HCT116 (cell line): Measurements from ENCODE around the gene TNFRSF21. TPM values are rescaled to one million over a fixed set of nuclear protein-coding genes. Genes with fewer than 3 reads are reported as not detected.

ENCODE experiments used
- ATAC-seq: fragments of 200-7000 bp; cut with Tn5 transposase; 2 replicates; pipeline ENCODE4 v1.9.1; 2020; ENCODE audit warnings: mild to moderate bottlenecking, moderate library complexity
- BruUV-seq: library from RNA; stranded (reverse); fragments of 400-500 nt; replicated peaks from 2 replicates; lab custom pipeline; 2021; lab: Mats Ljungman, UMichigan
- CTCF ChIA-PET: fragments of 300-600 bp; sonication (Branson Sonifier 250); formaldehyde crosslinking; loops from one replicate; lab custom pipeline; 2021; ENCODE audit warnings: antibody characterized with exemption; lab: Charles Lee
- POLR2A ChIA-PET: fragments of 300-600, 350-600 bp; sonication (Branson Sonifier 250); formaldehyde crosslinking; loops from one replicate; lab custom pipeline; 2021; ENCODE audit warnings: antibody characterized with exemption; lab: Charles Lee
- RAD21 ChIA-PET, 2 experiments: fragments of 300-600 bp; sonication (Branson Sonifier 250); formaldehyde crosslinking; loops; one replicate each; lab custom pipeline; 2023; ENCODE audit warnings: low total read pairs in 2 of 2; ENCODE audit not compliant: uncharacterized antibody in 2 of 2, unreplicated experiment in 2 of 2, low non-redundant PET in 1 of 2; lab: Charles Lee
- DNase-seq: peaks from one replicate; pipeline ENCODE4 v3.0.0-alpha.2; 2010; ENCODE audit warnings: low read depth, low spot score
- H2AFZ ChIP-seq: fragments of 200-600 bp; shearing (Covaris generic), sonication (generic); 2 replicates; pipeline ENCODE4 v1.6.1; 2017; ENCODE audit warnings: low read depth, mixed run types, mixed read lengths, antibody characterized with exemption, low read length; ENCODE audit not compliant: poor library complexity, severe bottlenecking
- H3K27ac ChIP-seq: 2 replicates; pipeline ENCODE4 v1.5.1; 2012; ENCODE audit warnings: low read depth, low read length
- H3K27me3 ChIP-seq: fragments of 200-600 bp; sonication (generic); 2 replicates; pipeline ENCODE4 v1.6.1; 2016; ENCODE audit warnings: mixed run types, low read length, mixed read lengths; ENCODE audit not compliant: insufficient read depth
- H3K36me3 ChIP-seq, 2 experiments: fragments of 200-500 bp in 1 of 2; fragments of 200-600 bp in 1 of 2; sonication (Bioruptor generic) in 1 of 2; sonication (generic) in 1 of 2; 2 replicates each; pipeline versions ENCODE4 v1.5.1 to v1.6.1; 2014 to 2016; ENCODE audit warnings: low read length in 2 of 2, inconsistent platforms in 1 of 2, mixed read lengths in 1 of 2, mixed run types in 1 of 2; ENCODE audit not compliant: insufficient read depth in 2 of 2, control insufficient read depth in 1 of 2
- H3K4me1 ChIP-seq, 2 experiments: fragments of 200-600 bp in 1 of 2; sonication (generic) in 1 of 2; 2 replicates each; pipeline versions ENCODE4 v1.5.1 to v1.6.1; 2012 to 2017; ENCODE audit warnings: low read length in 2 of 2, inconsistent platforms in 1 of 2, mild to moderate bottlenecking in 1 of 2, mixed read lengths in 1 of 2, mixed run types in 1 of 2, moderate library complexity in 1 of 2; ENCODE audit not compliant: insufficient read depth in 2 of 2, control insufficient read depth in 1 of 2
- H3K4me2 ChIP-seq: fragments of 200-600 bp; sonication (generic); 2 replicates; pipeline ENCODE4 v1.6.1; 2017; ENCODE audit warnings: mixed run types, low read length, mixed read lengths
- H3K4me3 ChIP-seq, 2 experiments: fragments of 200-600 bp in 1 of 2; sonication (generic) in 1 of 2; replicated peaks in 1 of 2; 2 replicates each; pipeline ENCODE4 v1.5.1; 2011 to 2016; ENCODE audit warnings: low read length in 2 of 2, control low read depth in 1 of 2, low read depth in 1 of 2, mild to moderate bottlenecking in 1 of 2, mixed read lengths in 1 of 2, mixed run types in 1 of 2
- H3K79me2 ChIP-seq: fragments of 200-600 bp; sonication (generic); 2 replicates; pipeline ENCODE4 v1.6.1; 2017; ENCODE audit warnings: mild to moderate bottlenecking, mixed run types, low read length, moderate library complexity, mixed read lengths; ENCODE audit not compliant: insufficient read depth
- H3K9ac ChIP-seq: fragments of 200-600 bp; sonication (generic); 2 replicates; pipeline ENCODE4 v1.6.1; 2016; ENCODE audit warnings: low read length, mixed read lengths
- H3K9me2 ChIP-seq: fragments of 200-600 bp; sonication (generic), shearing (Covaris generic); 2 replicates; pipeline ENCODE4 v1.6.1; 2017; ENCODE audit warnings: mixed run types, mild to moderate bottlenecking, moderate library complexity; ENCODE audit not compliant: insufficient read depth
- H3K9me3 ChIP-seq, 2 experiments: fragments of 200-500 bp in 1 of 2; fragments of 200-600 bp in 1 of 2; sonication (Bioruptor generic) in 1 of 2; sonication (generic) in 1 of 2; 2 replicates each; pipeline ENCODE4 v1.6.1; 2014 to 2017; ENCODE audit warnings: low read length in 2 of 2, mixed read lengths in 2 of 2, inconsistent platforms in 1 of 2, low read depth in 1 of 2, mild to moderate bottlenecking in 1 of 2, mixed run types in 1 of 2, moderate library complexity in 1 of 2; ENCODE audit not compliant: control insufficient read depth in 1 of 2, insufficient read depth in 1 of 2
- H4K20me1 ChIP-seq: fragments of 200-600 bp; sonication (generic), shearing (Covaris generic); 2 replicates; pipeline ENCODE4 v1.6.1; 2017; ENCODE audit warnings: mixed run types, mild to moderate bottlenecking, moderate library complexity; ENCODE audit not compliant: insufficient read depth
- CBX3 ChIP-seq: IDR thresholded peaks from 2 replicates; pipeline ENCODE4 v1.6.1; 2012; ENCODE audit warnings: low read depth
- CEBPB ChIP-seq: IDR thresholded peaks from 2 replicates; pipeline ENCODE4 v1.6.1; 2012; ENCODE audit warnings: low read depth
- EZH2phosphoT487 ChIP-seq: fragments of 200-600 bp; IDR thresholded peaks from 2 replicates; pipeline ENCODE4 v1.6.1; 2018; ENCODE audit warnings: antibody characterized with exemption, borderline replicate concordance
- POLR2AphosphoS5 ChIP-seq: IDR thresholded peaks from 2 replicates; pipeline ENCODE4 v1.6.1; 2011; ENCODE audit warnings: mild to moderate bottlenecking, low read depth, low read length, moderate library complexity
- REST ChIP-seq: IDR thresholded peaks from 2 replicates; pipeline ENCODE4 v1.6.1; 2012; ENCODE audit warnings: low read depth
- SIN3A ChIP-seq: IDR thresholded peaks from 2 replicates; pipeline ENCODE4 v1.6.1; 2012; ENCODE audit warnings: low read depth
- TCF7L2 ChIP-seq: IDR thresholded peaks from 2 replicates; pipeline ENCODE4 v1.7.0; 2011; ENCODE audit warnings: borderline replicate concordance, inconsistent platforms; ENCODE audit not compliant: insufficient read depth, insufficient read length; ENCODE audit errors: extremely low read depth
- YY1 ChIP-seq: IDR thresholded peaks from 2 replicates; pipeline ENCODE4 v1.6.1; 2011; ENCODE audit warnings: low read length, low read depth, moderate library complexity, mild to moderate bottlenecking; ENCODE audit not compliant: insufficient replicate concordance; ENCODE audit errors: extremely low read depth
- ZFX ChIP-seq: fragments of 450-650 bp; IDR thresholded peaks from 2 replicates; pipeline ENCODE4 v1.6.1; 2017
- ZNF274 ChIP-seq: fragments of 200-500 bp; sonication (Bioruptor generic); IDR thresholded peaks from 2 replicates; pipeline ENCODE4 v1.6.1; 2014; ENCODE audit warnings: mild to moderate bottlenecking, low read depth, low read length, inconsistent platforms
- intact Hi-C: fragments of 100-400 bp; cut with micrococcal nuclease; formaldehyde crosslinking; loops from 2 replicates; pipeline ENCODE4 v1.10.0; 2022
- total RNA-seq: library from RNA; stranded (reverse); gene quantifications from one replicate; pipeline ENCODE4 v1.2.1, GENCODE V29; 2021; ENCODE audit not compliant: unreplicated experiment

The TNFRSF21 gene
- total RNA-seq, 1 experiment from 2014 or later, result 48.3 TPM

GRCh38 chr6:47323887-47324286, 14.2 kb upstream of the TNFRSF21 start:
- ChIA-PET CTCF (no interaction called here), POLR2A (no interaction called here), RAD21 (no interaction called here)
- ATAC-seq, result no peak
- DNase-seq, result no peak
- H3K27ac ChIP-seq, result no peak overlapping the region
- no peak overlapping the region for H2AFZ ChIP-seq
- H3K4me3 ChIP-seq, result no peak overlapping the region
- H3K4me2 ChIP-seq, result no peak overlapping the region
- no peaks in the 10 kb centered on the region for H4K20me1 ChIP-seq
- no TSS peak for BruUV-seq
- no peaks in the 10 kb centered on the region for H3K4me1 ChIP-seq
- no peaks in the 10 kb centered on the region for H3K79me2 ChIP-seq
- H3K27me3 ChIP-seq, result no peaks in the 10 kb centered on the region
- intact Hi-C loops, result no loop called here
- H3K9me2 ChIP-seq, result no peaks in the 10 kb centered on the region
- no peaks in the 10 kb centered on the region for H3K9me3 ChIP-seq
- H3K36me3 ChIP-seq, result no peaks in the 10 kb centered on the region
- TF ChIP-seq ZNF274, result no peak
- no peak for TF ChIP-seq POLR2AphosphoS5
- TF ChIP-seq YY1, result no peak
- no peak for TF ChIP-seq REST
- TF ChIP-seq TCF7L2, result no peak
- TF ChIP-seq EZH2phosphoT487, result no peak
- TF ChIP-seq ZFX, result no peak
- no peak for TF ChIP-seq CEBPB
- TF ChIP-seq CBX3, result no peak
- no peak for TF ChIP-seq SIN3A
- no peak overlapping the region for H3K9ac ChIP-seq
